CD4-positive, alpha-beta T cell treated with Interleukin-6 at 100 ng/mL for 8 hours (primary cell): Measurements from ENCODE around the gene SCN1B.
A peak's percentile ranks its signal among the peaks of the same experiment; 100 is the strongest.
"Not testable (repeated sequence)": the region's sequence is repeated elsewhere in the genome, so short reads cannot be mapped to it uniquely, and the experiment has no call there.

Experiments
- DNase-seq: peaks from one replicate; pipeline ENCODE4 v3.0.0-alpha.2; 2020; ENCODE audit warnings: mixed read lengths, low spot score

SCN1B gene

DNA sequence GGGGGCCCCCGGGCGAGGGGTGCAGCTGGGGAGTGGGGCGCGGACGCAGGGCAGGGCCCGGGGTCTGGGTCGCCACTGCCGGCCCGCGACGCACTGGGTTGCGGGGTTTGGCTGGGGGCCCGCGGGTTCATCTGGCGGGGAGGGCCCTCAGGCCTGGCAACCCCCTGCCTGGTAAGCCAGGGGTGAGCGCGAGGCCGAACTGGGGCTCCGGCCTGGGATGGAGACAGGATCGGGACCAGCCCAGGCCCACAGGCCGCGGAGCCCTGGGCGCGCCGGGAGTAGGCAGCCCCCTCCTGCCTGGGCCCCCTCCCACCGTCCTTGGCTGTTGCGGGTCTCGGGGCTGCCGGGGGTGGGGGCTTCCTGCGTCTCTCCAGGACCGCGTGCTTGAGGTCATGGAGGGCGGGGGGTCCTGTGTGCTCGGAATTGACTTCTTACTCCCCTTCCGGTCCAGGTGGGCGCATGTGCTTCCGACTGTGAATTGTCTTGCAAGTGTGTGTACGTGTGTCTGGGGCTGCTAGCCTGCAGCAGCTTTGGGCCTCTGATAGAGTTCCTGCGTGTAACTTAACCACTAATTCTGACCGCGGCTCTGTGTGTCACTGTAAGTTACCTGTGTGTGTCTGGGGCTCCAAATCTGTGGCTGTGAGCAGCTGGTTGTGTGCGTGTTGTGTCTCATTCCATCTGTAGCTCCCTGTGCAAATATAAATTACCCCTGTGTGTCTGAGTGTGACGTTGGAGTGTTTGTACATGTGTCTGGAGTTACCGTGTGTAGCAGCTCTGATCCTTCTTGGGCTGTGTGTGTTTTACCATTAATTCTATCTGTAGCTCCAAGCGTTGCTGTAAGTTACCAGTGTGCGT is 29.4 kb upstream of the SCN1B start:
- peak; percentile 67 for DNase-seq

GRCh38 chr19:35002037-35002535 is 28.2 kb upstream of the SCN1B start:
- no peak for DNase-seq

DNA sequence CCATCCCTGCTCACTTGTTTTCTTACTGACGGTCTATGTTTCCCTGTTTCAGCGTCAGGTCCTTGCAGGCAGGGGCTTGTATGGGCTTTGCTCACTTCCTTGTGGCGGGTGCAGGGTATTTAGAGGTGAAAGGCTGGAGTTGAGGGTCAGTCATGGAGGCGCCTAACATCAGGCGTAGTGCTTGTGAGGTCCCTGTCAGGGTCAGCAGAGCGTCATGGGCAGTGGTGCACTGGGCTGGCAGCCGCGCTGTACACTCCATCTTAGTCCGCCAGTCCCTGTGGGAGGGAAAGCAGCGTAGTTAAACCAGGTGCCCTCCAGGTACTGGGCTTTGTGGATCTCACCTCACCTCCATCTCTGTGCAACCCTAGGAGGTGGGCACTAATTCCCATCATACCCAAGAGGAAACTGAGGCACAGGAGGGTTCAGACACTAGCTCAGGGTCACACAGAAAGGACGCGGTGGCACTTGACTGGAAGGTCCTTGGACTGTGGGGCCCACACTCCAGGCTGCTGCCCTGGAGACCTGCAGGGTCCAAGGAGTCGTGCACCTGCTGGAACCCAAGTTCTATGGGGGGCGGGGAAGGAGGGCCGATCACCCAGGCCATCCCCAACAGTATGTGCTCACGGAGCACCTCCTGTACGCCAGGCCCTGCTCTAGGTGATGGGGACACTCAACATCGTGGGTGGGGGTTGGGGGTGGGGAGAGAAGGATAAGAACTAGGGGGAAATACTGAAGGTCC is 25.6 kb upstream of the SCN1B start:
- no peak for DNase-seq

- DNase-seq: no peak
Measured at GRCh38 chr19:35005256-35005977, 24.9 kb upstream of the SCN1B start.

DNA sequence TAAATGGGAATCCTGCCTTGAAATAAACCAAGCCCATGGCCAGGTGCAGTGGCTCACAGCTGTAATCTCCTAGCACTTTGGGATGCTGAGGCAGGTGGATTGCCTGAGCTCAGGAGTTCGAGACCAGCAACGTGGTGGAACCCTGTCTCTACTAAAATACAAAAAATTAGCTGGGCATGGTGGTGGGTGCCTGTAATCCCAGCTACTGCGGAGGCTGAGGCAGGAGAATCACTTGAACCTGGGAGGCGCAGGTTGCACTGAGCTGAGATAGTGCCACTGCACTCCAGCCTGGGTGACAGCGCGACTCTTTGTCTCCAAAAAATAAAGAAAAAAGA is 24.3 kb upstream of the SCN1B start:
- not testable (repeated sequence) for DNase-seq

- no peak for DNase-seq
Measured at GRCh38 chr19:35006342-35006998, 23.8 kb upstream of the SCN1B start.

DNA sequence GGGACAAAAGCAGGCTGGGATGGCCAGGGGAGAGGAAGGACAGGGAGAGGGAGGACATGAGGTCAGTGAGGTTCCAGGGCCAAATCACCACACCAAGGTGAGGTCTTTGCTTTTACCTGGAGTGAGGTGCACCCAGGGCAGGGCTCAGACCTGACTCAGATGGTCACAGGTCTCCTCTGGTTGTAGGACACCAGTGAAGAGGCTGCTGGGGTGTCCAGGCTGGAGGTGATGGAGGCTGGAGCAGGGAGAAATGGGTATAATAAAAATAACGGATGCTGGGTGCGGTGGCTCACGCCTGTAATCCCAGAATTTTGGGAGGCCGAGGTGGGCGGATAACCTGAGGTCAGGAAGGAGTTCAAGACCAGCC is 23.3 kb upstream of the SCN1B start:
- DNase-seq: no peak

- DNase-seq: not testable (repeated sequence)
Measured at GRCh38 chr19:35007427-35007826, 22.8 kb upstream of the SCN1B start.

- DNase-seq: no peak
Measured at GRCh38 chr19:35008891-35009341, 21.4 kb upstream of the SCN1B start.

DNA sequence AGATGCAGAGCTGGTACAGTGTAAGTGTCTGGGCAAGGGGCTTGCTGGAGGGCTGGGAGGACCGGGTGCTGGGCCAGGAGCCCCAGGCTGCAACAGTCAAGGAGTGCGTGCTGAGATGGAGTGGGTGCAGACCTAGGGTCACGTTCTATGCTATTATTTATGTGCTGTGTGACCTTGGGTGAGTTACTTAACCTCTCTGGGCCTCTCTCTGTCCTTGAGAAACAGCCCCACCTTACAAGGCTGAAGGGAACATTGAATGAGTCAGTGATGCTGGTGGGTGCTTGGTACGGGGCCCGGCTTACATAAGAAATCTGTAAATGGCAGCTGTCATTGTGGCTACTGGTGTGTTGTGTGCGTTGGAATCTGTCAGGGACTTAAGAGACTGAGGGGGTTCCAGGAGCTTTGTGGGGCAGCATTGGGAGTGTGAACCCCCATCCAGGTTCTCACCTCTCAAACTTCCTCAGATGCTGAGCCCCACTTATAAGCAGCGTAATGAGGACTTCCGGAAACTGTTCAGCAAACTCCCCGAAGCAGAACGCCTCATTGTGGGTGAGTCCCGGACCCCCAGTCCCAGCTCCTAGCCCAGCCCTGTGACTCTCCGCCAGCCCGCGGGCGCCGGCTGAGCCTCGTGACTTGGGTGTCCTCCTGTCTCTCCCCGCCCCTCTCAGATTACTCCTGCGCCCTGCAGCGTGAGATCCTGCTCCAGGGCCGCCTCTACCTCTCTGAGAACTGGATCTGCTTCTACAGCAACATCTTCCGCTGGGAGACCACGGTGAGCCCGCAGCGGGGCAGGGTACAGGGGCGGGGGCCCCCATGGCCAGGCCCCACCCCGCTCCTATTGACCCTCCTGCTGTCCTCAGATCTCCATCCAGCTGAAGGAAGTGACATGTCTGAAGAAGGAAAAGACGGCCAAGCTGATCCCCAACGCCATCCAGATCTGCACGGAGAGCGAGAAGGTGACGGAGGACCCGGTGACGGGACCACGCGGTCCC is 20.6 kb upstream of the SCN1B start:
- DNase-seq: no peak

DNA sequence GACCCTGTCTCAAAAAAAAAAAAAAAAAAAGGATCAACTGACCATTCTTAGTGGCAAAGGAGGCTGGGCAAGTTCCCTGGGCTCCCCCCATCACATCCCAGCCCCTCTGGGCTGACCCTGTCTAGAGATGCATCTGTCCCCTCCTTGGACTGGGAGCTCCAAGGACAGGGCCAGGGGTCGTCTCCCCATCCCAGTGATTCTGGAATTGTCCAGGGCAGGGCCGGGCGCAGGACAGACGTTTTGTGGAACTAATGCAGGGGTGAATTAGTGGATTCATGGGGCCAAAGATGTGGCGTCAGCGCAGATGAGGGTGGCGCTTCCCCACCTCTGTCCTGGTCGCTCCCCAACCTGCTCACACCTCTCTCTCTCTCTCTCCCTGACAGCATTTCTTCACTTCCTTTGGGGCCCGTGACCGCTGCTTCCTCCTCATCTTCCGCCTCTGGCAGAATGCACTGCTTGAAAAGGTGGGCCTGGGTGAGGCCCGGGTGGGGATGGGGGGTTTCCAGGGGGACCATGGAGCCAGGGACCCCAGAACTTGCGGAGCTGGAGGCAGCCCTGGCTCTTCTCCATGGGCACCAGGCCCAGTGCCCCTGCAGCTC is 19.1 kb upstream of the SCN1B start:
- peak; percentile 37 for DNase-seq

DNA sequence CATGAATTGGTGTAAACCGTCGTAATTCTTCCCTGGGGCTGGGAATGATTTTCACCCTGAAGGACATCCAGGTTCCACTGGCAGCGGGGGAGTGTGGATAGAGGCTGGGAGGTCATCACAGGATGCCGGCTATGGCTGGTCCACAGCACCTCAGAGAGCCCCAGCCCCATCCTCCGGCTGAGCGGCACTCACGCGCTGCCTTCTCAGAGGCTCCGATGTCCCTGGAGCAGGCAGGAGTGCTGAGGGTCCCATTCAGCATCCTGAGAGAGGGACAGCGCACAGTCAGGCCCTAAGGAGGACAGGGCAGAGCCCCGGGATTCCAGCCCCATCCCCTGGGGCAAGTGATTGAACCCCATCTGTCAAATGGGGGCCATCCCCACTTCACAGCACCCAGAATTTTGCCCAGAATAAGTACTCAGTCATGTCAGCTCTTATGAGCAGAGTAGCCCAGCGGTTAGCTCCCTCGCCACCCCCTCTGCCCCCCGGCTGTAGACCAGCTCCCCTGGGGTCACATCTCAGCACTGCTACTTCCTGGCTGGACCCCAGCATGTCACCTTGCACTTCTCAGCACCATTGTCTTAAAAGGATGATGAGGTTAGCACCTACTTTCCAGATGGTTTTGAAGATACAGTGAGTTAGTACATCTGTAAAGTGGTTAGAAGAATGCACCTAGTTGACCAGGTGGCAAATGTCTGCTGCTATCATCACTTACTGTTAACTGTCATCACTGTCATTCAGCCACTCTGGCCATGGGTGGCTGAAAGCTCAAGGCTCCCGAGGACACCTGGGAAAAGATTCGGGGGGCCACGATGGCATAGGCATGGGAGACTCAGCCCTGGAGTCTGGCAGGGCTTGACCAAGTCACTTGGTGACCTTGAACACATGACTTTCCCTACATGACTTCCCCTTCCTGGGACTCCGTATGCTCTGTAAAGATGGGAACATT is 18.3 kb upstream of the SCN1B start:
- no peak for DNase-seq

- peak; percentile 76 for DNase-seq
Measured at GRCh38 chr19:35013041-35013819, 17.0 kb upstream of the SCN1B start.

- DNase-seq: peak; percentile 85
Measured at GRCh38 chr19:35013820-35014754, 16.2 kb upstream of the SCN1B start.

GRCh38 chr19:35014774-35015173 is 15.5 kb upstream of the SCN1B start:
- not testable (repeated sequence) for DNase-seq

- no peak for DNase-seq
Measured at GRCh38 chr19:35015270-35015953, 14.9 kb upstream of the SCN1B start.

- DNase-seq: no peak
Measured at GRCh38 chr19:35015954-35016351, 14.3 kb upstream of the SCN1B start.
